ENCODE measurements around the gene MCOLN3.
"Not testable (repeated sequence)": the region's sequence is repeated elsewhere in the genome, so short reads cannot be mapped to it uniquely, and the experiment has no call there.

Gene MCOLN3

GRCh38 chr1:85019994-85020393 is 28.3 kb downstream of the MCOLN3 start:
- Histone ChIP-seq H4K20me1 (ENCODE audit: insufficient read depth, low read length) (no peaks in the 10 kb centered on the region), H3K4me1 (ENCODE audit: low read length) (no peaks in the 10 kb centered on the region), H2AFZ (ENCODE audit: low read depth, low read length) (no peak overlapping the region), H3K79me2 (ENCODE audit: low read length) (no peaks in the 10 kb centered on the region), H3K4me2 (ENCODE audit: low read length) (no peak overlapping the region), H3K9ac (ENCODE audit: low read length) (no peak overlapping the region), H3K36me3 (replicated peaks; ENCODE audit: low read depth, low read length) (no peaks in the 10 kb centered on the region), H3K27ac (ENCODE audit: low read length) (no peak overlapping the region), H3K27me3 (ENCODE audit: low read depth, low read length) (no peaks in the 10 kb centered on the region), H3K4me3 (ENCODE audit: low read length) (no peak overlapping the region), H3K9me3 (ENCODE audit: insufficient read depth, low read length) (no peaks in the 10 kb centered on the region)
- TF ChIP-seq CTCF (IDR thresholded peaks at IDR 0.05; ENCODE audit: low read depth, low read length) = no peak

- H3K79me2 ChIP-seq (ENCODE audit: low read length) = no peaks in the 10 kb centered on the region
Observed at GRCh38 chr1:85015826-85016225, 32.5 kb downstream of the MCOLN3 start.

GRCh38 chr1:85005641-85006040 is 42.7 kb downstream of the MCOLN3 start:
- not testable (repeated sequence) for H3K4me1 ChIP-seq (ENCODE audit: low read length); H2AFZ ChIP-seq (ENCODE audit: low read depth, low read length)

More at GRCh38 chr1:85015826-85016225, 32.5 kb downstream of the MCOLN3 start:
- Histone ChIP-seq H3K9ac (ENCODE audit: low read length) (no peak overlapping the region), H2AFZ (ENCODE audit: low read depth, low read length) (no peak overlapping the region), H3K27me3 (ENCODE audit: low read depth, low read length) (no peaks in the 10 kb centered on the region), H3K4me3 (ENCODE audit: low read length) (no peak overlapping the region), H4K20me1 (ENCODE audit: insufficient read depth, low read length) (no peaks in the 10 kb centered on the region), H3K36me3 (replicated peaks; ENCODE audit: low read depth, low read length) (no peaks in the 10 kb centered on the region), H3K27ac (ENCODE audit: low read length) (no peak overlapping the region), H3K9me3 (ENCODE audit: insufficient read depth, low read length) (no peaks in the 10 kb centered on the region), H3K4me2 (ENCODE audit: low read length) (no peak overlapping the region), H3K4me1 (ENCODE audit: low read length) (no peaks in the 10 kb centered on the region)
- no peak for TF ChIP-seq CTCF (IDR thresholded peaks at IDR 0.05; ENCODE audit: low read depth, low read length)

GRCh38 chr1:85001742-85002141 is 46.6 kb downstream of the MCOLN3 start:
- peaks cover 11% of the 10 kb centered on the region for H3K79me2 ChIP-seq (ENCODE audit: low read length)
- no peak overlapping the region for H3K4me3 ChIP-seq (ENCODE audit: low read length)
- no peaks in the 10 kb centered on the region for H3K36me3 ChIP-seq (replicated peaks; ENCODE audit: low read depth, low read length)
- H4K20me1 ChIP-seq (ENCODE audit: insufficient read depth, low read length) = no peaks in the 10 kb centered on the region
- no peak for TF ChIP-seq CTCF (IDR thresholded peaks at IDR 0.05; ENCODE audit: low read depth, low read length)
- no peak for TF ChIP-seq EZH2phosphoT487 (IDR thresholded peaks at IDR 0.05; ENCODE audit: low read depth)
- H3K9ac ChIP-seq (ENCODE audit: low read length) = no peak overlapping the region
- no peaks in the 10 kb centered on the region for H3K9me3 ChIP-seq (ENCODE audit: insufficient read depth, low read length)
- 0 out of 2 replicates have a peak, but pooled peaks cover 2% of the 10 kb centered on the region for H3K27me3 ChIP-seq (ENCODE audit: low read depth, low read length)
- no peak overlapping the region for H3K27ac ChIP-seq (ENCODE audit: low read length)
- H2AFZ ChIP-seq (ENCODE audit: low read depth, low read length) = no peak overlapping the region
- no peak overlapping the region for H3K4me2 ChIP-seq (ENCODE audit: low read length)
- H3K4me1 ChIP-seq (ENCODE audit: low read length) = peaks cover 9% of the 10 kb centered on the region; the same call in 1 of the 2 replicates

More at GRCh38 chr1:85005641-85006040, 42.7 kb downstream of the MCOLN3 start:
- not testable (repeated sequence) for H3K4me2 ChIP-seq (ENCODE audit: low read length); H3K9me3 ChIP-seq (ENCODE audit: insufficient read depth, low read length); H3K9ac ChIP-seq (ENCODE audit: low read length); H3K27ac ChIP-seq (ENCODE audit: low read length); H3K79me2 ChIP-seq (ENCODE audit: low read length); H3K36me3 ChIP-seq (replicated peaks; ENCODE audit: low read depth, low read length); H3K4me3 ChIP-seq (ENCODE audit: low read length); H3K27me3 ChIP-seq (ENCODE audit: low read depth, low read length); H4K20me1 ChIP-seq (ENCODE audit: insufficient read depth, low read length)

Measured in OCI-LY3 (cell line).